ENCODE results near the gene PLXNC1.
"Not testable (repeated sequence)": the region's sequence is repeated elsewhere in the genome, so short reads cannot be mapped to it uniquely, and the experiment has no call there.

PLXNC1 gene

DNA sequence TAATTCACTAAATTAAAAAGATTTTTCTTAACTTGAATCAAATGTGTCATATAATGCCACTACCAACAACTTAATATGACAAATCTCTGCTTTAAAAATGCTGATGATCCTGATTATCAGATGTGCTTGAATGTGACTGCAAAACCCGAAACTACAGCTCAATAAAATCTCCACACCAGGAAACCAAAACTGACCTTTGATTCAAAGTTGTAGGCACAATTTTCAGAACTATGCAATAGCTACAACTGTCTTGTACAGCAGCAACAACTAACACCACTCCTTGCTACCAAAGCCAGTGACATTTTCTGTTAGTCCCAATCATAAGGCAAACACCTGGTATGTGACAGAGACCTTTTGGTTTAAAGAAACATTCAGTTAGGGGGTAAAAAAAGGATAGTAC is 164.0 kb downstream of the PLXNC1 start:
- Histone ChIP-seq H3K9me3 (ENCODE audit: severe bottlenecking) (peaks cover 8% of the 10 kb centered on the region), H3K36me3 (peaks cover 7% of the 10 kb centered on the region; the same call in 1 of the 2 replicates), H3K27ac (no peak overlapping the region), H3K4me3 (ENCODE audit: low read depth, low read length) (no peak overlapping the region), H3K27me3 (ENCODE audit: insufficient read depth, low read depth, severe bottlenecking) (no peaks in the 10 kb centered on the region)
- no peak for DNase-seq
- TF ChIP-seq, protein P1, sequence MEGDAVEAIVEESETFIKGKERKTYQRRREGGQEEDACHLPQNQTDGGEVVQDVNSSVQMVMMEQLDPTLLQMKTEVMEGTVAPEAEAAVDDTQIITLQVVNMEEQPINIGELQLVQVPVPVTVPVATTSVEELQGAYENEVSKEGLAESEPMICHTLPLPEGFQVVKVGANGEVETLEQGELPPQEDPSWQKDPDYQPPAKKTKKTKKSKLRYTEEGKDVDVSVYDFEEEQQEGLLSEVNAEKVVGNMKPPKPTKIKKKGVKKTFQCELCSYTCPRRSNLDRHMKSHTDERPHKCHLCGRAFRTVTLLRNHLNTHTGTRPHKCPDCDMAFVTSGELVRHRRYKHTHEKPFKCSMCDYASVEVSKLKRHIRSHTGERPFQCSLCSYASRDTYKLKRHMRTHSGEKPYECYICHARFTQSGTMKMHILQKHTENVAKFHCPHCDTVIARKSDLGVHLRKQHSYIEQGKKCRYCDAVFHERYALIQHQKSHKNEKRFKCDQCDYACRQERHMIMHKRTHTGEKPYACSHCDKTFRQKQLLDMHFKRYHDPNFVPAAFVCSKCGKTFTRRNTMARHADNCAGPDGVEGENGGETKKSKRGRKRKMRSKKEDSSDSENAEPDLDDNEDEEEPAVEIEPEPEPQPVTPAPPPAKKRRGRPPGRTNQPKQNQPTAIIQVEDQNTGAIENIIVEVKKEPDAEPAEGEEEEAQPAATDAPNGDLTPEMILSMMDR (IDR thresholded peaks at IDR 0.05; ENCODE audit: low read depth, low read length), result no peak

DNA sequence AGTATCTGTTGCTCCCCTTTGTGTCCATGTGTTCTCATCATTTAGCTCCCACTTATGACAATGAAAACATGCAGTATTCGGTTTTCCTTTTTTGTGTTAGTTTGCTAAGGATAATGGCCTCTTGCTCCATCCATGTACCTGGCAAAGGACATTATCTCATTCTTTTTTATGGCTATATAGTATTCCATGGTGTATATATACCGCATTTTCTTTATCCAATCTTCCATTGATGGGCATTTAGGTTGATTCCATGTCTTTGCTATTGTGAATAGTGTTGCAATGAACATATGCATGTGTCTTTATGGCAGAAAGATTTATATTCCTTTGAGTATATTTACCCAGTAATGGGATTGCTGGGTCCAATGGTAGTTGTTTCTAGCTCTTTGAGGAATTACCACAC is 168.2 kb downstream of the PLXNC1 start:
- peaks cover 35% of the 10 kb centered on the region for H3K9me3 ChIP-seq (ENCODE audit: severe bottlenecking)
- H3K4me3 ChIP-seq (ENCODE audit: low read depth, low read length); H3K36me3 ChIP-seq; DNase-seq; H3K27ac ChIP-seq; H3K27me3 ChIP-seq (ENCODE audit: insufficient read depth, low read depth, severe bottlenecking): not testable (repeated sequence)

DNA sequence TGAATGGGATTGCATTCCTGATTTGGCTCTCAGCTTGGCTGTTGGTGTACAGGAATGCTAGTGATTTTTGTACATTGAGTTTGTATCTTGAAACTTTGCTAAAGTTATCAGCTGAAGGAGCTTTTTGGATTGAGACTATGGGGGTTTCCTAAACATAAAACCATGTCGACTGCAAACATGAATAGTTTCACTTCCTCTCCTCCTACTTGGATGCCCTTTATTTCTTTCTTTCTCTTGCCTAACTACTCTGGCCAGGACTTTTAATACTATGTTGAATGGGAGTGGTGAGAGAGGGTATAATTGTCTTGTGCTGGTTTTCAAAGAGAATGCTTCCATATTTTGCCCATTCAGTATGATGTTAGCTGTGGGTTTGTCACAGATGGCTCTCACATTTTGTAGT is 169.8 kb downstream of the PLXNC1 start:
- TF ChIP-seq, protein P1 (IDR thresholded peaks at IDR 0.05; ENCODE audit: low read depth, low read length), result no peak
- Histone ChIP-seq H3K27me3 (ENCODE audit: insufficient read depth, low read depth, severe bottlenecking) (no peaks in the 10 kb centered on the region), H3K36me3 (peaks cover 16% of the 10 kb centered on the region), H3K4me3 (ENCODE audit: low read depth, low read length) (no peak overlapping the region), H3K9me3 (ENCODE audit: severe bottlenecking) (peaks cover 35% of the 10 kb centered on the region), H3K27ac (no peak overlapping the region)
- DNase-seq, result no peak

DNA sequence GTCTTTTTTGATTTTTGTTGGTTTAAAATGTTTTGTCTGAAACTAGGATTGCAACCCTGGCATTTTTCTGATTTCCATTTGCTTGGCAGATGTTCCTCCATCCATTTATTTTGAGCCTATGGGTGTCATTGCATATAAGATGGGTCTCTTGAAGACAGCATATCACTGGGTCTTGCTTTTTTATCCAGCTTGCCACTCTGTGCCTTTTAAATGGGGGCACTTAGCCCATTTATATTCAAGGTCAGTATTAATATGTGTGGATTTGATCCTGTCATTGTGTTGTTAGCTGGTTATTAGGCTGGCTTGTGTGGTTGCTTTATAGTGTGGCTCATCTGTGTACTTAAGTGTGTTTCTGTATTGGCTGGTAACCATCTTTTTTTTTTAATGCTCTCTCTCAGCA is 171.7 kb downstream of the PLXNC1 start:
- no peak for DNase-seq
- Histone ChIP-seq H3K9me3 (ENCODE audit: severe bottlenecking) (peaks cover 35% of the 10 kb centered on the region), H3K4me3 (ENCODE audit: low read depth, low read length) (no peak overlapping the region), H3K27ac (no peak overlapping the region), H3K27me3 (ENCODE audit: insufficient read depth, low read depth, severe bottlenecking) (no peaks in the 10 kb centered on the region), H3K36me3 (peaks cover 20% of the 10 kb centered on the region)
- TF ChIP-seq, protein P1 (IDR thresholded peaks at IDR 0.05; ENCODE audit: low read depth, low read length), result no peak

DNA sequence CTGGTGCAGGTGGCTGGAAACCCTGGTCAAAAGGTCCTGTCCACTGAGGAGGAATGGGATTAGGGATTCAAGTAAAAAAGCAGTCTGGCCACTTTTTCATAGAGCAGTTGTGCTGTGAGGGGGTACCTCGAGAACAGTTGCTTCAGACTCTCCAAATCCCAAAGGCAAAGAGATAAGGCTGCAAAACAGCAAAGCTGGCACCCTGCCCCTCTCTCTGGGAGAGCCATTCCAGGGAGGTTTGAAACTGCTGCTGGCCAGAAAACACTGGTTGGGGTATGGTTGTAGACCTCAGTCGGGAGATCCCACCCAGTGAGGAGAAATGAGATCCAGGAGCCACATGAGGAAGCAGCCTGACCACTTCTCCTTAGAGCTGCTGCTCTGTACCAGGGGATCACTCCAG is 174.0 kb downstream of the PLXNC1 start:
- DNase-seq, result no peak
- Histone ChIP-seq H3K27ac (no peak overlapping the region), H3K36me3 (peaks cover 20% of the 10 kb centered on the region), H3K27me3 (ENCODE audit: insufficient read depth, low read depth, severe bottlenecking) (no peaks in the 10 kb centered on the region), H3K4me3 (ENCODE audit: low read depth, low read length) (no peak overlapping the region), H3K9me3 (ENCODE audit: severe bottlenecking) (peaks cover 27% of the 10 kb centered on the region)
- TF ChIP-seq, protein P1 (IDR thresholded peaks at IDR 0.05; ENCODE audit: low read depth, low read length), result no peak

DNA sequence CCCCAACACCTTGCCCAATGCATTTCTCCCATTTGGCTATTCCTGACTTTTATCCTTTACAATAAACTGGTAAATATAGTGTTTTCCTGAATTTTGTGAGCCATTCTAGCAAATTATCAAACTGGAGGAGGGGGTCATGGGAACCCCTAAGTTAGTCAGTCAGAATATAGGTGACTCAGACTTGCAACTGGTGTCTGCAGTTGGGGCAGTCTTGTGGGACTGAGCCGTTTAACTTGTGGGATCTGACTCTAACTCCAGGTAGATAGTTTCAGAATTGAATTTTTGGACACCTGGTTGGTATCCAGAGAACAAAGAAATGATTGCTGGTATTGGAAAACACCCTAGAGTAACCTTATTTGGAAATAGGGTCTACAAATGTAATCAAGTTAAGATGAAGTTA is 177.9 kb downstream of the PLXNC1 start:
- Histone ChIP-seq H3K4me3 (ENCODE audit: low read depth, low read length) (no peak overlapping the region), H3K27me3 (ENCODE audit: insufficient read depth, low read depth, severe bottlenecking) (no peaks in the 10 kb centered on the region), H3K36me3 (peaks cover 22% of the 10 kb centered on the region), H3K9me3 (ENCODE audit: severe bottlenecking) (peaks cover 3% of the 10 kb centered on the region), H3K27ac (no peak overlapping the region)
- no peak for DNase-seq
- TF ChIP-seq, protein P1 (IDR thresholded peaks at IDR 0.05; ENCODE audit: low read depth, low read length), result no peak

Measured in WERI-Rb-1 (cell line).